Bronchial epithelial cell (primary cell): ENCODE data around the gene COBL. TPM values are rescaled to one million over a fixed set of nuclear protein-coding genes. Genes with fewer than 3 reads are reported as not detected.

ENCODE experiments used
- DNase-seq: peaks from one replicate; pipeline ENCODE4 v3.0.0-alpha.2; 2010; ENCODE audit warnings: low read depth
- FAIRE-seq: peaks from 2 replicates; lab custom pipeline; 2011; peaks lifted over from hg19 to GRCh38; lab: Jason Lieb, UNC
- H3K27me3 ChIP-seq: 2 replicates; pipeline ENCODE4 v1.5.1; 2011; ENCODE audit warnings: low read length; ENCODE audit not compliant: control insufficient read depth, insufficient read depth
- H3K36me3 ChIP-seq: 2 replicates; pipeline ENCODE4 v1.5.1; 2011; ENCODE audit warnings: low read length; ENCODE audit not compliant: control insufficient read depth, insufficient read depth
- H3K4me3 ChIP-seq: 2 replicates; pipeline ENCODE4 v1.5.1; 2011; ENCODE audit warnings: mild to moderate bottlenecking, low read depth, low read length, control low read depth
- CTCF ChIP-seq: IDR thresholded peaks from 2 replicates; pipeline ENCODE4 v1.5.1; 2011; ENCODE audit warnings: mild to moderate bottlenecking, moderate library complexity, low read length, control low read depth, inconsistent platforms; ENCODE audit not compliant: insufficient read depth, severe bottlenecking
- total RNA-seq: library from RNA; depleted of rRNA; stranded (reverse); fragments of >200 nt; gene quantifications from 2 replicates; pipeline ENCODE4 v1.2.1, GENCODE V29; 2014

The COBL gene
- total RNA-seq, 1 donor from 2014 or later: 1.1 TPM

GRCh38 chr7:51146816-51147586 lies 169.6 kb downstream of the COBL start:
- Histone ChIP-seq H3K27me3 (no peaks in the 10 kb centered on the region), H3K4me3 (no peak overlapping the region), H3K36me3 (no peaks in the 10 kb centered on the region)
- TF ChIP-seq CTCF: no peak
- FAIRE-seq (no peak), DNase-seq (no peak)

GRCh38 chr7:51144178-51144577 lies 172.4 kb downstream of the COBL start:
- TF ChIP-seq CTCF: no peak
- Histone ChIP-seq H3K36me3 (no peaks in the 10 kb centered on the region), H3K27me3 (no peaks in the 10 kb centered on the region), H3K4me3 (no peak overlapping the region)
- DNase-seq: no peak
- FAIRE-seq: no peak

- H3K36me3 ChIP-seq: no peaks in the 10 kb centered on the region
- H3K4me3 ChIP-seq: no peak overlapping the region
- no peaks in the 10 kb centered on the region for H3K27me3 ChIP-seq
- FAIRE-seq: no peak
- no peak for TF ChIP-seq CTCF
- DNase-seq: no peak
Measured at GRCh38 chr7:51142741-51143385, 173.7 kb downstream of the COBL start.

- no peak overlapping the region for H3K4me3 ChIP-seq
- no peak for FAIRE-seq
- H3K27me3 ChIP-seq: no peaks in the 10 kb centered on the region
- no peaks in the 10 kb centered on the region for H3K36me3 ChIP-seq
- TF ChIP-seq CTCF: peak; percentile 59
- peak; percentile 50 for DNase-seq
Measured at GRCh38 chr7:51141451-51142003, 175.1 kb downstream of the COBL start.

- no peak for TF ChIP-seq CTCF
- H3K27me3 ChIP-seq: no peaks in the 10 kb centered on the region
- no peak overlapping the region for H3K4me3 ChIP-seq
- FAIRE-seq (no peak), DNase-seq (no peak)
- H3K36me3 ChIP-seq: no peaks in the 10 kb centered on the region
Measured at GRCh38 chr7:51140199-51141164, 176.1 kb downstream of the COBL start.
